GM18519 (cell line): ENCODE data around the gene PARD3.

Source experiments
- ATAC-seq: cut with Tn5 transposase; IDR thresholded peaks from one replicate; pipeline ENCODE4 v1.9.1; 2021; ENCODE audit warnings: mild to moderate bottlenecking, moderate library complexity; ENCODE audit not compliant: unreplicated experiment, low FRiP score

Gene PARD3

GRCh38 chr10:34599026-34599795 lies 215.9 kb downstream of the PARD3 start:
- ATAC-seq: no peak

- no peak for ATAC-seq
Measured at GRCh38 chr10:34596351-34596750, 218.7 kb downstream of the PARD3 start.

- ATAC-seq: no peak
Measured at GRCh38 chr10:34593930-34594329, 221.2 kb downstream of the PARD3 start.

GRCh38 chr10:34593374-34593890 lies 221.7 kb downstream of the PARD3 start:
- ATAC-seq: no peak

GRCh38 chr10:34590793-34591192 lies 224.3 kb downstream of the PARD3 start:
- ATAC-seq: no peak

GRCh38 chr10:34589275-34589674 lies 225.8 kb downstream of the PARD3 start:
- no peak for ATAC-seq

GRCh38 chr10:34587680-34588019 lies 227.4 kb downstream of the PARD3 start:
- no peak for ATAC-seq

- no peak for ATAC-seq
Measured at GRCh38 chr10:34587002-34587679, 228.0 kb downstream of the PARD3 start.

- ATAC-seq: no peak
Measured at GRCh38 chr10:34585422-34586112, 229.5 kb downstream of the PARD3 start.

- no peak for ATAC-seq
Measured at GRCh38 chr10:34584164-34584563, 230.9 kb downstream of the PARD3 start.

- ATAC-seq: no peak
Measured at GRCh38 chr10:34581801-34582532, 233.1 kb downstream of the PARD3 start.

GRCh38 chr10:34580643-34581042 lies 234.5 kb downstream of the PARD3 start:
- no peak for ATAC-seq

- ATAC-seq: no peak
Measured at GRCh38 chr10:34580214-34580613, 234.9 kb downstream of the PARD3 start.

- no peak for ATAC-seq
Measured at GRCh38 chr10:34578468-34578867, 236.6 kb downstream of the PARD3 start.

GRCh38 chr10:34576797-34577196 lies 238.3 kb downstream of the PARD3 start:
- no peak for ATAC-seq

GRCh38 chr10:34575882-34576281 lies 239.2 kb downstream of the PARD3 start:
- no peak for ATAC-seq

- ATAC-seq: no peak
Measured at GRCh38 chr10:34574353-34574934, 240.7 kb downstream of the PARD3 start.

- ATAC-seq: no peak
Measured at GRCh38 chr10:34570887-34571286, 244.2 kb downstream of the PARD3 start.

GRCh38 chr10:34567659-34568253 lies 247.3 kb downstream of the PARD3 start:
- no peak for ATAC-seq

GRCh38 chr10:34565934-34566333 lies 249.2 kb downstream of the PARD3 start:
- ATAC-seq: no peak
